GM06990 (cell line): ENCODE results near the gene CUEDC1.

ENCODE experiments used
- DNase-seq: peaks from one replicate; pipeline ENCODE4 v3.0.0-alpha.2; 2011; ENCODE audit not compliant: insufficient read length; ENCODE audit errors: extremely low read depth
- H3K27me3 ChIP-seq: replicated peaks from 2 replicates; pipeline ENCODE4 v1.6.0; 2011; ENCODE audit warnings: low read length; ENCODE audit not compliant: control insufficient read depth, insufficient read depth
- H3K36me3 ChIP-seq: 2 replicates; pipeline ENCODE4 v1.5.1; 2011; ENCODE audit warnings: low read length; ENCODE audit not compliant: control insufficient read depth, insufficient read depth
- H3K4me3 ChIP-seq: replicated peaks from 2 replicates; pipeline ENCODE4 v1.5.1; 2011; ENCODE audit warnings: low read depth, mild to moderate bottlenecking, control low read depth, low read length
- TF ChIP-seq, protein P1 (sequence below): IDR thresholded peaks from 2 replicates; pipeline ENCODE4 v1.5.1; 2011; ENCODE audit warnings: low read length, control low read depth, mild to moderate bottlenecking, inconsistent platforms; ENCODE audit not compliant: insufficient read depth, poor library complexity, severe bottlenecking

Gene CUEDC1

GRCh38 chr17:57928928-57929327, 26.3 kb downstream of the CUEDC1 start:
- H3K27me3 ChIP-seq, result peaks cover 5% of the 10 kb centered on the region

GRCh38 chr17:57927048-57927723, 28.0 kb downstream of the CUEDC1 start:
- DNase-seq, result no peak
- no peaks in the 10 kb centered on the region for H3K36me3 ChIP-seq

More at GRCh38 chr17:57928928-57929327, 26.3 kb downstream of the CUEDC1 start:
- H3K36me3 ChIP-seq, result no peaks in the 10 kb centered on the region
- H3K4me3 ChIP-seq, result no peak overlapping the region
- TF ChIP-seq, protein P1, sequence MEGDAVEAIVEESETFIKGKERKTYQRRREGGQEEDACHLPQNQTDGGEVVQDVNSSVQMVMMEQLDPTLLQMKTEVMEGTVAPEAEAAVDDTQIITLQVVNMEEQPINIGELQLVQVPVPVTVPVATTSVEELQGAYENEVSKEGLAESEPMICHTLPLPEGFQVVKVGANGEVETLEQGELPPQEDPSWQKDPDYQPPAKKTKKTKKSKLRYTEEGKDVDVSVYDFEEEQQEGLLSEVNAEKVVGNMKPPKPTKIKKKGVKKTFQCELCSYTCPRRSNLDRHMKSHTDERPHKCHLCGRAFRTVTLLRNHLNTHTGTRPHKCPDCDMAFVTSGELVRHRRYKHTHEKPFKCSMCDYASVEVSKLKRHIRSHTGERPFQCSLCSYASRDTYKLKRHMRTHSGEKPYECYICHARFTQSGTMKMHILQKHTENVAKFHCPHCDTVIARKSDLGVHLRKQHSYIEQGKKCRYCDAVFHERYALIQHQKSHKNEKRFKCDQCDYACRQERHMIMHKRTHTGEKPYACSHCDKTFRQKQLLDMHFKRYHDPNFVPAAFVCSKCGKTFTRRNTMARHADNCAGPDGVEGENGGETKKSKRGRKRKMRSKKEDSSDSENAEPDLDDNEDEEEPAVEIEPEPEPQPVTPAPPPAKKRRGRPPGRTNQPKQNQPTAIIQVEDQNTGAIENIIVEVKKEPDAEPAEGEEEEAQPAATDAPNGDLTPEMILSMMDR, result no peak
- DNase-seq, result no peak

GRCh38 chr17:57926723-57927047, 28.5 kb downstream of the CUEDC1 start:
- DNase-seq, result no peak
- peaks cover 4% of the 10 kb centered on the region for H3K27me3 ChIP-seq
- no peaks in the 10 kb centered on the region for H3K36me3 ChIP-seq
- H3K4me3 ChIP-seq, result no peak overlapping the region
- TF ChIP-seq, protein P1, result no peak

More at GRCh38 chr17:57927048-57927723, 28.0 kb downstream of the CUEDC1 start:
- Histone ChIP-seq H3K4me3 (no peak overlapping the region), H3K27me3 (peaks cover 5% of the 10 kb centered on the region)
- TF ChIP-seq, protein P1, result no peak

DNA sequence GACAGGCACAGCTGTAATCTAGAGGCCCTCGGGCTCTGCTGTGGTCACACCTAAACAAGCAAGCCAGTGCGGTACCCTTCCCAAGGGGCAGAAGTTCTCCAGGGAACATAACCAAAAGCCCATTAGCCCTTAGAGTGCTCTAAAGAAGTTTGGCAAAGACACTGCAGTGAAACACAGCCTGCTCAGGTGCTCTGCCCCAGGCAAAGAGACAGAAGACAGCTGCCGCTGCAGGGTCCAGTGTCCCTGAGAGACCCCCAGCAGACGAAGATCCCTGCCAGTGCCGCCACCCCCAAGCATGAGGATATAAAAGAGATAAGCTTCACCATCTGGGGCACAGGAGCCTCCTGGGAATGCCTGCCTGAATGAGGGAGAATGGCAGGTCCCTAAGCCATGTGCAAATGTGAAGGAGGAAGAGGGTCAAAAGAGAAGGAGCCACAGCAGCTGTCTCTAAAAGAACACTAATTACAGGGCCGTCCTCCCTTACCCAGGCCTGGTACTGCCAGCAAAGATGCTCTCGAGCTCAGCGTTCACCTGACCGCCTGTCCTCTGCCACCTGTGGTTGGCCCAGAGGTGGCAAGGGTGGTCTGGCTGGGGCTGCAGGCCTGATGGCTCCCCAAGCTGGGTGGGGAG, 29.7 kb downstream of the CUEDC1 start:
- Histone ChIP-seq H3K4me3 (no peak overlapping the region), H3K36me3 (no peaks in the 10 kb centered on the region), H3K27me3 (peaks cover 1% of the 10 kb centered on the region; the same call in 1 of the 2 replicates)
- TF ChIP-seq, protein P1, result no peak
- no peak for DNase-seq

- H3K4me3 ChIP-seq, result no peak overlapping the region
- no peaks in the 10 kb centered on the region for H3K36me3 ChIP-seq
- TF ChIP-seq, protein P1, result no peak
- no peak for DNase-seq
- no peaks in the 10 kb centered on the region; the same call in 1 of the 2 replicates for H3K27me3 ChIP-seq
These were observed 30.5 kb downstream of the CUEDC1 start for GRCh38 chr17:57924677-57925076.
